Ovary (tissue), 3 donors: ENCODE data around the gene NOP10.

Source experiments
- CTCF ChIP-seq, 3 donors: fragments of 450-650 bp in 2 of 3; fragments of 200-600 bp in 1 of 3; IDR thresholded peaks; one replicate each; pipeline versions ENCODE4 v1.5.1 to v1.8.0; 2016 to 2022; ENCODE audit warnings: antibody characterized with exemption in 3 of 3, mild to moderate bottlenecking in 1 of 3
- POLR2A ChIP-seq: fragments of 450-650 bp; IDR thresholded peaks from one replicate; pipeline ENCODE4 v1.6.1; 2017; ENCODE audit warnings: antibody characterized with exemption, mild to moderate bottlenecking, moderate library complexity
- donor health status: DM: no; HTN: no; CAD: no.

- TF ChIP-seq CTCF (IDR thresholded peaks at IDR 0.05) (no peak), POLR2A (no peak)
Observed at GRCh38 chr15:34365091-34365825, 22.3 kb upstream of the NOP10 start.
